Measurements from ENCODE around the gene EML6. TPM values are rescaled to one million over a fixed set of nuclear protein-coding genes. Genes with fewer than 3 reads are reported as not detected.
"Not testable (repeated sequence)": the region's sequence is repeated elsewhere in the genome, so short reads cannot be mapped to it uniquely, and the experiment has no call there.

EML6 gene
- polyA plus RNA-seq, 1 donor (not counting 4 experiments of a cell fraction or from before 2014, with no cell fraction given): 0.96 TPM

DNA sequence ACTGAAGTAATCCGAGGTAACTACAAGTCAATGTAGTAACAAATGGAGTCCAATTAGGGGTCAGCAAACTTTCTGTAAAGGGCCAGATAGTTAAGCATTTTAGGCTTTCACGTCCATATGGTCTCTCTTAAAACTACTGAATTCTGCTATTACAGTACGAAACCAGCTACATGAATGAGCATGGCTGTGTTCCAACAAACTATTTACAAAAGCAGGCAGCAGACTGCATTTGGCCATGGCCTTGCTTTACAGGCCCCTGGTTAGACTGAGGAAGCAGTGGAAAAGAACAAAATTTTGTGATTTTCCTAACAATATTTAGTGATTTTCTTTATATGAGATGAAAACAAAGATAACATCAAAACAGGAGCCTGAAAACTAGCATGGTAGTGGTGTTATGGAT, 262.8 kb downstream of the EML6 start:
- dilution Hi-C loops (cut with MboI; ENCODE audit: extremely low pct_ligation_motif_present, low sequenced_read_pairs): no loop called here
- no peak overlapping the region for H2AFZ ChIP-seq (ENCODE audit: control insufficient read depth, low read length)
- H3K4me2 ChIP-seq (ENCODE audit: control insufficient read depth, extremely low read depth, insufficient read depth, low read depth, low read length): no peak overlapping the region
- no peaks in the 10 kb centered on the region for H3K27me3 ChIP-seq (ENCODE audit: control insufficient read depth, extremely low read depth, insufficient read depth, low read length)
- peaks cover 3 to 5% of the 10 kb centered on the region in 2 experiments for H3K36me3 ChIP-seq (ENCODE audit: control insufficient read depth in 2 of 2, extremely low read depth in 1 of 2, insufficient read depth in 2 of 2, low read length in 2 of 2)
- no peak overlapping the region for H3K27ac ChIP-seq (ENCODE audit: control insufficient read depth, insufficient read depth, low read length)
- DNase-seq (ENCODE audit: low read depth, low spot score) (no peak), FAIRE-seq (no peak)
- no peak overlapping the region for H3K4me3 ChIP-seq (ENCODE audit: control insufficient read depth in 2 of 3, extremely low read depth in 1 of 3, insufficient read depth in 2 of 3, low read depth in 1 of 3, low read length in 3 of 3)
- H3K79me2 ChIP-seq (ENCODE audit: control insufficient read depth, insufficient read depth, low read length): peaks cover 75% of the 10 kb centered on the region
- no peak overlapping the region for H3K9ac ChIP-seq (ENCODE audit: control insufficient read depth, extremely low read depth, insufficient read depth, low read length)
- H3K9me1 ChIP-seq (ENCODE audit: control insufficient read depth, extremely low read depth, insufficient read depth, low read length): no peaks in the 10 kb centered on the region
- H4K20me1 ChIP-seq (ENCODE audit: control insufficient read depth, extremely low read depth, insufficient read depth, low read length): peaks cover 3% of the 10 kb centered on the region
- no peaks in the 10 kb centered on the region for H3K9me3 ChIP-seq (ENCODE audit: control insufficient read depth, low read depth, low read length)
- TF ChIP-seq EZH2 (IDR thresholded peaks at IDR 0.05; ENCODE audit: low read length): no peak
- TF ChIP-seq, protein P1, sequence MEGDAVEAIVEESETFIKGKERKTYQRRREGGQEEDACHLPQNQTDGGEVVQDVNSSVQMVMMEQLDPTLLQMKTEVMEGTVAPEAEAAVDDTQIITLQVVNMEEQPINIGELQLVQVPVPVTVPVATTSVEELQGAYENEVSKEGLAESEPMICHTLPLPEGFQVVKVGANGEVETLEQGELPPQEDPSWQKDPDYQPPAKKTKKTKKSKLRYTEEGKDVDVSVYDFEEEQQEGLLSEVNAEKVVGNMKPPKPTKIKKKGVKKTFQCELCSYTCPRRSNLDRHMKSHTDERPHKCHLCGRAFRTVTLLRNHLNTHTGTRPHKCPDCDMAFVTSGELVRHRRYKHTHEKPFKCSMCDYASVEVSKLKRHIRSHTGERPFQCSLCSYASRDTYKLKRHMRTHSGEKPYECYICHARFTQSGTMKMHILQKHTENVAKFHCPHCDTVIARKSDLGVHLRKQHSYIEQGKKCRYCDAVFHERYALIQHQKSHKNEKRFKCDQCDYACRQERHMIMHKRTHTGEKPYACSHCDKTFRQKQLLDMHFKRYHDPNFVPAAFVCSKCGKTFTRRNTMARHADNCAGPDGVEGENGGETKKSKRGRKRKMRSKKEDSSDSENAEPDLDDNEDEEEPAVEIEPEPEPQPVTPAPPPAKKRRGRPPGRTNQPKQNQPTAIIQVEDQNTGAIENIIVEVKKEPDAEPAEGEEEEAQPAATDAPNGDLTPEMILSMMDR (optimal IDR thresholded peaks at IDR 0.05 in 1 of 3, IDR thresholded peaks at IDR 0.05 in 1 of 3, conservative IDR thresholded peaks at IDR 0.05 in 1 of 3; ENCODE audit: extremely low read depth in 1 of 3, insufficient read depth in 2 of 3, low read length in 3 of 3): no peak
- peaks cover 39% of the 10 kb centered on the region for H3K4me1 ChIP-seq (ENCODE audit: control insufficient read depth, extremely low read depth, insufficient read depth, low read length)

- peaks cover 3% of the 10 kb centered on the region for H3K9me1 ChIP-seq (ENCODE audit: control insufficient read depth, extremely low read depth, insufficient read depth, low read length)
- FAIRE-seq (no peak), DNase-seq (ENCODE audit: low read depth, low spot score) (no peak)
- no peaks in the 10 kb centered on the region for H3K9me3 ChIP-seq (ENCODE audit: control insufficient read depth, low read depth, low read length)
- TF ChIP-seq, protein P1 (optimal IDR thresholded peaks at IDR 0.05 in 1 of 3, IDR thresholded peaks at IDR 0.05 in 1 of 3, conservative IDR thresholded peaks at IDR 0.05 in 1 of 3; ENCODE audit: extremely low read depth in 1 of 3, insufficient read depth in 2 of 3, low read length in 3 of 3): no peak
- no peak for TF ChIP-seq EZH2 (IDR thresholded peaks at IDR 0.05; ENCODE audit: low read length)
- peaks cover 3% of the 10 kb centered on the region for H4K20me1 ChIP-seq (ENCODE audit: control insufficient read depth, extremely low read depth, insufficient read depth, low read length)
- no peak overlapping the region for H3K9ac ChIP-seq (ENCODE audit: control insufficient read depth, extremely low read depth, insufficient read depth, low read length)
- H3K79me2 ChIP-seq (ENCODE audit: control insufficient read depth, insufficient read depth, low read length): peaks cover 75% of the 10 kb centered on the region
- dilution Hi-C loops (cut with MboI; ENCODE audit: extremely low pct_ligation_motif_present, low sequenced_read_pairs): no loop called here
- H3K4me1 ChIP-seq (ENCODE audit: control insufficient read depth, extremely low read depth, insufficient read depth, low read length): peaks cover 28% of the 10 kb centered on the region
- H3K4me3 ChIP-seq (ENCODE audit: control insufficient read depth in 2 of 3, extremely low read depth in 1 of 3, insufficient read depth in 2 of 3, low read depth in 1 of 3, low read length in 3 of 3): no peak overlapping the region
- H3K27me3 ChIP-seq (ENCODE audit: control insufficient read depth, extremely low read depth, insufficient read depth, low read length): no peaks in the 10 kb centered on the region
- H3K27ac ChIP-seq (ENCODE audit: control insufficient read depth, insufficient read depth, low read length): no peak overlapping the region
- no peak overlapping the region for H2AFZ ChIP-seq (ENCODE audit: control insufficient read depth, low read length)
- no peak overlapping the region for H3K4me2 ChIP-seq (ENCODE audit: control insufficient read depth, extremely low read depth, insufficient read depth, low read depth, low read length)
- peaks cover 3% of the 10 kb centered on the region in 2 experiments for H3K36me3 ChIP-seq (ENCODE audit: control insufficient read depth in 2 of 2, extremely low read depth in 1 of 2, insufficient read depth in 2 of 2, low read length in 2 of 2)
Measured at GRCh38 chr2:54988612-54989011, 265.1 kb downstream of the EML6 start.

GRCh38 chr2:54990694-54991093, 267.2 kb downstream of the EML6 start:
- H3K4me1 ChIP-seq (ENCODE audit: control insufficient read depth, extremely low read depth, insufficient read depth, low read length): peaks cover 11% of the 10 kb centered on the region
- DNase-seq (ENCODE audit: low read depth, low spot score); H3K4me2 ChIP-seq (ENCODE audit: control insufficient read depth, extremely low read depth, insufficient read depth, low read depth, low read length); H2AFZ ChIP-seq (ENCODE audit: control insufficient read depth, low read length); H3K27me3 ChIP-seq (ENCODE audit: control insufficient read depth, extremely low read depth, insufficient read depth, low read length); H3K9me3 ChIP-seq (ENCODE audit: control insufficient read depth, low read depth, low read length); H3K36me3 ChIP-seq (ENCODE audit: control insufficient read depth in 2 of 2, extremely low read depth in 1 of 2, insufficient read depth in 2 of 2, low read length in 2 of 2); H3K27ac ChIP-seq (ENCODE audit: control insufficient read depth, insufficient read depth, low read length); H3K9me1 ChIP-seq (ENCODE audit: control insufficient read depth, extremely low read depth, insufficient read depth, low read length); dilution Hi-C loops (cut with MboI; ENCODE audit: extremely low pct_ligation_motif_present, low sequenced_read_pairs); H3K4me3 ChIP-seq (ENCODE audit: control insufficient read depth in 2 of 3, extremely low read depth in 1 of 3, insufficient read depth in 2 of 3, low read depth in 1 of 3, low read length in 3 of 3); H3K9ac ChIP-seq (ENCODE audit: control insufficient read depth, extremely low read depth, insufficient read depth, low read length); FAIRE-seq: not testable (repeated sequence)
- peaks cover 19% of the 10 kb centered on the region for H4K20me1 ChIP-seq (ENCODE audit: control insufficient read depth, extremely low read depth, insufficient read depth, low read length)
- peaks cover 93% of the 10 kb centered on the region for H3K79me2 ChIP-seq (ENCODE audit: control insufficient read depth, insufficient read depth, low read length)

All from keratinocyte (primary cell).